Activated CD4-positive, CD25-positive, alpha-beta regulatory T cell (primary cell): ENCODE measurements around the gene ST13.
"Not testable (repeated sequence)": the region's sequence is repeated elsewhere in the genome, so short reads cannot be mapped to it uniquely, and the experiment has no call there.

Experiments
- DNase-seq, 4 experiments: peaks; one replicate each; lab custom pipeline; 2025; lab: John Stamatoyannopoulos, UW

The ST13 gene

GRCh38 chr22:40838486-40838885 is 18.0 kb downstream of the ST13 start:
- no peak for DNase-seq

- DNase-seq, result no peak
These were observed 21.8 kb downstream of the ST13 start for GRCh38 chr22:40834619-40835018.

- no peak for DNase-seq
These were observed 27.3 kb downstream of the ST13 start for GRCh38 chr22:40829131-40829530.

- DNase-seq, result no peak
These were observed 29.3 kb downstream of the ST13 start for GRCh38 chr22:40826984-40827741.

GRCh38 chr22:40826292-40826691 is 30.1 kb downstream of the ST13 start:
- DNase-seq, result not testable (repeated sequence)

GRCh38 chr22:40823426-40823825 is 33.0 kb downstream of the ST13 start:
- no peak for DNase-seq

- no peak for DNase-seq
These were observed 36.8 kb downstream of the ST13 start for GRCh38 chr22:40819599-40820140.

GRCh38 chr22:40818747-40819598 is 37.5 kb downstream of the ST13 start, which contains the start of gene SLC25A17:
TSS of gene SLC25A17 (minus strand) at chr22:40819346. CDS start at chr22:40819248, 98 bp downstream.
- DNase-seq, result peak; percentile 82 to 83 (median 82)

- no peak for DNase-seq
These were observed 38.2 kb downstream of the ST13 start for GRCh38 chr22:40818192-40818746.

GRCh38 chr22:40817737-40818136 is 38.7 kb downstream of the ST13 start:
- DNase-seq, result no peak

GRCh38 chr22:40813912-40814315 is 42.5 kb downstream of the ST13 start:
- DNase-seq, result no peak

GRCh38 chr22:40808018-40808841 is 48.2 kb downstream of the ST13 start:
- DNase-seq, result no peak

GRCh38 chr22:40806711-40807110 is 49.7 kb downstream of the ST13 start:
- no peak for DNase-seq

- DNase-seq, result no peak
These were observed 50.7 kb downstream of the ST13 start for GRCh38 chr22:40805699-40806203.

GRCh38 chr22:40805239-40805638 is 51.2 kb downstream of the ST13 start:
- no peak for DNase-seq

GRCh38 chr22:40803321-40803720 is 53.1 kb downstream of the ST13 start:
- no peak for DNase-seq

- no peak for DNase-seq
These were observed 57.4 kb downstream of the ST13 start for GRCh38 chr22:40799008-40799407.

- DNase-seq, result no peak
These were observed 59.0 kb downstream of the ST13 start for GRCh38 chr22:40797427-40797826.

- no peak for DNase-seq
These were observed 64.0 kb downstream of the ST13 start for GRCh38 chr22:40792451-40792850.

GRCh38 chr22:40791241-40791640 is 65.2 kb downstream of the ST13 start:
- no peak for DNase-seq

- no peak for DNase-seq
These were observed 67.3 kb downstream of the ST13 start for GRCh38 chr22:40789131-40789530.
